Calu3 (cell line): ENCODE results near the gene CLTRN. TPM values are rescaled to one million over a fixed set of nuclear protein-coding genes. Genes with fewer than 3 reads are reported as not detected.
A peak's percentile ranks its signal among the peaks of the same experiment; 100 is the strongest.

Source experiments
- BruUV-seq: library from RNA; stranded (reverse); fragments of 400-500 nt; replicated peaks from 2 replicates; lab custom pipeline; 2021; lab: Mats Ljungman, UMichigan
- CTCF ChIA-PET: fragments of 300-600 bp; sonication (Branson Sonifier 250); formaldehyde crosslinking; loops from one replicate; lab custom pipeline; 2022; ENCODE audit warnings: antibody characterized with exemption; lab: Charles Lee
- DNase-seq: peaks from one replicate; pipeline ENCODE4 v3.0.0; 2022
- H3K27ac Mint-ChIP-seq: one replicate; pipeline ENCODE4 v1.8.0; 2022; ENCODE audit warnings: mixed read lengths; ENCODE audit not compliant: unreplicated experiment
- H3K27me3 Mint-ChIP-seq: one replicate; pipeline ENCODE4 v1.8.0; 2022; ENCODE audit warnings: mixed read lengths; ENCODE audit not compliant: unreplicated experiment
- H3K36me3 Mint-ChIP-seq: one replicate; pipeline ENCODE4 v1.8.0; 2022; ENCODE audit warnings: mild to moderate bottlenecking, moderate library complexity, mixed read lengths; ENCODE audit not compliant: insufficient read depth, unreplicated experiment
- H3K4me1 Mint-ChIP-seq: one replicate; pipeline ENCODE4 v1.8.0; 2022; ENCODE audit warnings: mild to moderate bottlenecking, low read depth, mixed read lengths; ENCODE audit not compliant: unreplicated experiment
- H3K4me3 Mint-ChIP-seq: one replicate; pipeline ENCODE4 v1.8.0; 2022; ENCODE audit warnings: mild to moderate bottlenecking, low read depth, moderate library complexity, mixed read lengths; ENCODE audit not compliant: unreplicated experiment
- H3K9me3 Mint-ChIP-seq: one replicate; pipeline ENCODE4 v1.8.0; 2022; ENCODE audit warnings: low read depth, mixed read lengths; ENCODE audit not compliant: unreplicated experiment
- intact Hi-C: fragments of 100-400 bp; cut with micrococcal nuclease; formaldehyde crosslinking; loops from one replicate; pipeline ENCODE4 v1.10.0; 2022; ENCODE audit not compliant: unreplicated experiment
- total RNA-seq: library from RNA; stranded (reverse); gene quantifications from 2 replicates; pipeline ENCODE4 v1.2.3, GENCODE V29; 2022
- TF ChIP-seq, protein P1 (sequence below): fragments of 200-600 bp; IDR thresholded peaks from one replicate; pipeline ENCODE4 v1.8.0; 2022; ENCODE audit warnings: antibody characterized with exemption; ENCODE audit not compliant: unreplicated experiment

CLTRN gene
- total RNA-seq, 1 experiment from 2014 or later = 35.3 TPM

DNA sequence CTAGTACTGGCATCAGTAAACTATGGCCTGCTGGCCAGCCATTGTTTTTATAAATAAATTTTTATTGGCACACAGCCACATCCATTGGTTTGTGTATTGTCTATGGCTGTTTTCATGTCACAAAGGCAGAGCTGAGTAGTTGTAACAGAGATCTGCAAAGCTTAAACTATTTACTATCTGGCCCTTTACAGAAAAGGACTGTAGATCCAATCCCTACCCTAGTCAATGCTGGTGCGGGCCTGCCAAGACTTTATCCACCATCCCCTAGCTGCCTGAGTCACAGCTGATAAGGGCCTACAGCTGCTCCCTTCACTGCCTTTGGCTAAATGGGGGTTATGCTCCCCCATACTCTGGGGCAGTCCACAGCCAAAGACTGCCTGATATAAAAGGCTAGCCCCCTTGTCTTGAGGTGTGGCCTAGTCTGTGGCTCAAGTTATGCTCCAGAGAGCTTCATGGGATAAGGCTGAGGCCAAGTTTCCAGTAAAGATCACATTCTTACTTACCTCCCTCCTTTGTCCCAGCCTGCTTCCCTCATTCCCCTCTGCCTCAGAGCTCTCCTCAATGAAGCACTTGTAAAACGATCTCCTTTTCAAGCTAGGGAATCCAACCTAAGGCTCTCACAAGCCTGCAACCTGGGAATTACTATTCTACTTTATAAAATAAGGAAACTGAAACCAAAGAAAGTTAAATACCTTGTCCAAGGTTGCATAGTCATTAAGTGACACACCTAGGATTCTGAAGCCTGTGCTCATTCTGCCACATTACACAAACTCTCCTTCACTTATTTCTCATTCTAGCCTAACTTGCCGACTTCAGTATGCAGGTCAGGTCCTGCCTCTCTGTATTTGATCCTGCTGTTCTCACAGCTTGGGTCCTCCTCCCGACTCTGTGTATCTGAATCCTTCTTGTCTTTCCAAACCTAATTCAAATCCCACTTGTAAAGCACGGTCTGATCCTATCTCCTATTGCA, 84.5 kb downstream of the CLTRN start:
- peak; percentile 13 for DNase-seq
- CTCF ChIA-PET = interaction anchor here (0.8 to 1.2 kb wide), 2 partner anchors 12 to 27 kb away, joined by 3 read pairs; no protein-coding TSS in a partner anchor
- TF ChIP-seq, protein P1, sequence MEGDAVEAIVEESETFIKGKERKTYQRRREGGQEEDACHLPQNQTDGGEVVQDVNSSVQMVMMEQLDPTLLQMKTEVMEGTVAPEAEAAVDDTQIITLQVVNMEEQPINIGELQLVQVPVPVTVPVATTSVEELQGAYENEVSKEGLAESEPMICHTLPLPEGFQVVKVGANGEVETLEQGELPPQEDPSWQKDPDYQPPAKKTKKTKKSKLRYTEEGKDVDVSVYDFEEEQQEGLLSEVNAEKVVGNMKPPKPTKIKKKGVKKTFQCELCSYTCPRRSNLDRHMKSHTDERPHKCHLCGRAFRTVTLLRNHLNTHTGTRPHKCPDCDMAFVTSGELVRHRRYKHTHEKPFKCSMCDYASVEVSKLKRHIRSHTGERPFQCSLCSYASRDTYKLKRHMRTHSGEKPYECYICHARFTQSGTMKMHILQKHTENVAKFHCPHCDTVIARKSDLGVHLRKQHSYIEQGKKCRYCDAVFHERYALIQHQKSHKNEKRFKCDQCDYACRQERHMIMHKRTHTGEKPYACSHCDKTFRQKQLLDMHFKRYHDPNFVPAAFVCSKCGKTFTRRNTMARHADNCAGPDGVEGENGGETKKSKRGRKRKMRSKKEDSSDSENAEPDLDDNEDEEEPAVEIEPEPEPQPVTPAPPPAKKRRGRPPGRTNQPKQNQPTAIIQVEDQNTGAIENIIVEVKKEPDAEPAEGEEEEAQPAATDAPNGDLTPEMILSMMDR = no peak
- Mint-ChIP-seq H3K9me3 (no peaks in the 10 kb centered on the region), H3K27me3 (no peaks in the 10 kb centered on the region), H3K36me3 (no peaks in the 10 kb centered on the region), H3K4me3 (no peak overlapping the region), H3K27ac (no peak overlapping the region), H3K4me1 (peaks cover 14% of the 10 kb centered on the region)
- no TSS peak for BruUV-seq
- intact Hi-C loops = no loop called here

Other genes starting within 250 kb of the CLTRN start
- 32.1 and 40.9 TPM in 2 replicates for gene PIR, start 171.5 kb downstream of the CLTRN start, total RNA-seq
- gene BMX, start 164.0 kb downstream of the CLTRN start, total RNA-seq = not detected in 2 replicates
- 25.3 and 46.7 TPM in 2 replicates for gene ACE2, start 63.8 kb downstream of the CLTRN start, total RNA-seq
- 5.6 and 6.4 TPM in 2 replicates for gene CA5B, start 73.5 kb upstream of the CLTRN start, total RNA-seq
- 16.4 and 18.6 TPM in 2 replicates for gene ZRSR2, start 125.7 kb upstream of the CLTRN start, total RNA-seq
- gene AP1S2, start 190.0 kb upstream of the CLTRN start, total RNA-seq = 41.4 and 57.5 TPM in 2 replicates